ENCODE results near the gene RBM15B. TPM values are rescaled to one million over a fixed set of nuclear protein-coding genes. Genes with fewer than 3 reads are reported as not detected.

The RBM15B gene
- total RNA-seq, 1 experiment from 2014 or later = 61.1 TPM

- no peaks in the 10 kb centered on the region for H3K79me2 ChIP-seq (ENCODE audit: insufficient read depth, low read length)
- no peak overlapping the region for H3K27ac ChIP-seq (ENCODE audit: insufficient read length, low read depth, low read length)
- H3K9me3 Mint-ChIP-seq = no peaks in the 10 kb centered on the region
- no peak overlapping the region for H2BK120ac ChIP-seq (ENCODE audit: low read depth, low read length, poor library complexity, severe bottlenecking)
- no peak for TF ChIP-seq CTCF (conservative IDR thresholded peaks at IDR 0.05)
- no peak overlapping the region for H3K4ac ChIP-seq (ENCODE audit: low read depth, low read length)
- H3K4me1 ChIP-seq (ENCODE audit: insufficient read depth, low read length) = no peaks in the 10 kb centered on the region
- H3K18ac ChIP-seq (ENCODE audit: insufficient read length, low read depth, low read length) = no peak overlapping the region
- H3K27ac Mint-ChIP-seq = no peak overlapping the region; a peak in 2 of 7 replicates
- no peak overlapping the region for H2BK15ac ChIP-seq (ENCODE audit: low read depth, low read length)
- H2BK20ac ChIP-seq (ENCODE audit: low read depth, low read length, poor library complexity, severe bottlenecking) = no peak overlapping the region
- no peaks in the 10 kb centered on the region for H3K79me1 ChIP-seq (ENCODE audit: insufficient read depth, low read depth, low read length, poor library complexity, severe bottlenecking)
- no peak overlapping the region for H3K56ac ChIP-seq (ENCODE audit: insufficient read length, low read depth, low read length)
- peaks cover 0 to 6% (median 0%) of the 10 kb centered on the region in 3 experiments; a peak in 4 of 7 replicates for H3K36me3 Mint-ChIP-seq (ENCODE audit: insufficient read depth in 1 of 3, low read depth in 3 of 3)
- no peak overlapping the region for H3K14ac ChIP-seq (ENCODE audit: insufficient read depth, low read length)
- peaks cover 0 to 4% of the 10 kb centered on the region in 2 experiments; a peak in 2 of 4 replicates for H3K4me1 Mint-ChIP-seq
- no peaks in the 10 kb centered on the region for H4K20me1 ChIP-seq (ENCODE audit: control insufficient read depth, insufficient read depth, insufficient read length)
- H3K27me3 Mint-ChIP-seq (ENCODE audit: low read depth) = no peaks in the 10 kb centered on the region
- H4K91ac ChIP-seq (ENCODE audit: insufficient read length, low read depth, low read length) = no peak overlapping the region
- H4K5ac ChIP-seq (ENCODE audit: insufficient read length, low read depth, low read length) = no peak overlapping the region
- no peaks in the 10 kb centered on the region for H3K23me2 ChIP-seq (ENCODE audit: insufficient read length, low read depth, low read length, poor library complexity, severe bottlenecking)
- H2AFZ ChIP-seq (ENCODE audit: low read length) = no peak overlapping the region
- H3K4me2 ChIP-seq (ENCODE audit: insufficient read depth, insufficient read length, low read length) = no peak overlapping the region
- H2BK12ac ChIP-seq (ENCODE audit: insufficient read length, low read depth, low read length) = no peak overlapping the region
- no peaks in the 10 kb centered on the region for H3K27me3 ChIP-seq (ENCODE audit: insufficient read depth, low read length)
- H2AK5ac ChIP-seq (ENCODE audit: insufficient read length, low read length) = no peak overlapping the region
- WGBS (ENCODE audit: extremely low coverage, insufficient read length, low lambda C conversion rate) = no CpG with 5 or more reads among the region's 8 CpGs
- no peak overlapping the region for H3T11ph ChIP-seq (ENCODE audit: low read length)
- DNase-seq = no peak
- H4K8ac ChIP-seq (replicated peaks; ENCODE audit: insufficient read length, low read depth, low read length) = no peak overlapping the region
- H3K9ac ChIP-seq (ENCODE audit: extremely low read depth, insufficient read length, low read length) = no peak overlapping the region
- H3K4me3 Mint-ChIP-seq = no peak overlapping the region; a peak in 1 of 5 replicates
- H3K23ac ChIP-seq (ENCODE audit: insufficient read length, low read depth, low read length) = no peak overlapping the region
- no peak overlapping the region for H2BK5ac ChIP-seq (ENCODE audit: insufficient read length, low read length)
- no peaks in the 10 kb centered on the region for H3K9me3 ChIP-seq (ENCODE audit: control insufficient read depth, low read depth, low read length)
These were observed 15.5 kb upstream of the RBM15B start for GRCh38 chr3:51375571-51375970.
